Chondrocyte (in vitro differentiated cells): ENCODE data around the gene IL22RA2. TPM values are rescaled to one million over a fixed set of nuclear protein-coding genes. Genes with fewer than 3 reads are reported as not detected.

Experiments used
- DNase-seq: peaks from one replicate; pipeline ENCODE4 v3.0.0; 2021; ENCODE audit warnings: mixed read lengths, low spot score
- H3K27ac Mint-ChIP-seq: one replicate; pipeline ENCODE4 v1.8.0; 2021; ENCODE audit warnings: mild to moderate bottlenecking, moderate library complexity, mixed read lengths; ENCODE audit not compliant: unreplicated experiment
- H3K27me3 Mint-ChIP-seq: 2 replicates; pipeline ENCODE4 v1.8.0; 2021; ENCODE audit warnings: low read depth, mixed read lengths
- H3K36me3 Mint-ChIP-seq: 2 replicates; pipeline ENCODE4 v1.8.0; 2021; ENCODE audit warnings: low read depth, mixed read lengths
- H3K4me1 Mint-ChIP-seq: 2 replicates; pipeline ENCODE4 v1.8.0; 2021; ENCODE audit warnings: low read depth, mild to moderate bottlenecking, mixed read lengths
- H3K4me3 Mint-ChIP-seq: one replicate; pipeline ENCODE4 v1.8.0; 2021; ENCODE audit warnings: mild to moderate bottlenecking, moderate library complexity, mixed read lengths; ENCODE audit not compliant: unreplicated experiment
- H3K9me3 Mint-ChIP-seq: 2 replicates; pipeline ENCODE4 v1.8.0; 2021; ENCODE audit warnings: low read depth, mixed read lengths
- total RNA-seq: library from RNA; stranded (reverse); gene quantifications from 3 replicates; pipeline ENCODE4 v1.2.1, GENCODE V29; 2021
- TF ChIP-seq, protein P1 (sequence below): fragments of 200-600 bp; sonication (generic); IDR thresholded peaks from 2 replicates; pipeline ENCODE4 v1.5.0; 2021; ENCODE audit warnings: antibody characterized with exemption, mild to moderate bottlenecking, moderate library complexity

Gene IL22RA2
- total RNA-seq, 1 donor from 2014 or later: not detected

DNA sequence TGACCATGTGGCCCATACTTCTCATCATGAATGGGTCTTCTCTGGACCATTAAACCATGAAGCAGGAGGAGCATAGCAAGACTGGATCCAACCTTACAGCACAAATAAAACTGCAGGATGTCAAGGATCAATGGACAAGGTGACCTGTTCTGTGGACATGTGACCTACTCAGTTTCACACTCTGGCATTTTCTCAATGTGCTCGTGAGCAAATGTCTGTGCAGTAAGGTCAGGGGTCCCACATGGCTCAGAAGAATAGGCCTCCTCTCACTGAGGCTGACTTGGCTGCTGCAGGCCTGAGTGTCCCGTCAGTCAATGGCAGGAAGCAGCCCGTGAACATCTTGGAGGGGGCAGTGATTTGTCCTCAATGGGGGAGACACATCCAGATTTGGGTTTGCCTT lies 68.5 kb downstream of the IL22RA2 start:
- peaks cover 2% of the 10 kb centered on the region for H3K27me3 Mint-ChIP-seq

DNA sequence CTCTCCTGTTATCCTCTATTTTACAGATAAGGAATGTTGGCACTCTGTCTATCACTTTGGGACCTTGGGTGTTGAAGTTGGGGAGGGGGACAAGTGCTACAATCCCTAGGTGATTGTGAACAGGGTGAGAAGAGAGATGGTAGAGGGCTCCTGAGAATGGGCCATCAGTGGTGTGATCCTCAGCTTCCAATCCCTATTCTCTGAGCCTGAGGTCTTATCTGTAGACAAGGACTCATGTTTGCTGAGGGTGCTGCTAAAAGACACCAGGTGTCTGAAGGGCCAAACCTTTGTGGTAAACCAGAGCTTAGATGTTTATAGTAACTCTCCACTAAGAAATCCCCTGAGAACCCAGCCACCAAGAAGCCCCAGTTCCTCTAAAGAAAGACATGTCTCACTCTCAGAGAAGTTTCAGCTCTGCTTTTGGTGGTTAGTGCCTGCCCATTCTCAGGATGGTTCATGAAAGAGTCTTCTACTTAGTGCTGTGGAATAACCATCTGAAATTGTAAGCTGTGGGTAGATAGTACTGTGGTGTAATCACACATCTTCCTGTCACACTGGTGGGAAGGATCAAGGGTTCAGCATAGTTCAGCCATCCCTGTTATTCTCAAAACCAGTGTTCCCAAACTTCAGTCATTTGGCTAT lies 70.5 kb downstream of the IL22RA2 start:
- Mint-ChIP-seq H3K4me1 (no peaks in the 10 kb centered on the region), H3K27me3 (peaks cover 2% of the 10 kb centered on the region), H3K27ac (no peak overlapping the region), H3K36me3 (no peaks in the 10 kb centered on the region), H3K9me3 (no peaks in the 10 kb centered on the region), H3K4me3 (no peak overlapping the region)
- TF ChIP-seq, protein P1, sequence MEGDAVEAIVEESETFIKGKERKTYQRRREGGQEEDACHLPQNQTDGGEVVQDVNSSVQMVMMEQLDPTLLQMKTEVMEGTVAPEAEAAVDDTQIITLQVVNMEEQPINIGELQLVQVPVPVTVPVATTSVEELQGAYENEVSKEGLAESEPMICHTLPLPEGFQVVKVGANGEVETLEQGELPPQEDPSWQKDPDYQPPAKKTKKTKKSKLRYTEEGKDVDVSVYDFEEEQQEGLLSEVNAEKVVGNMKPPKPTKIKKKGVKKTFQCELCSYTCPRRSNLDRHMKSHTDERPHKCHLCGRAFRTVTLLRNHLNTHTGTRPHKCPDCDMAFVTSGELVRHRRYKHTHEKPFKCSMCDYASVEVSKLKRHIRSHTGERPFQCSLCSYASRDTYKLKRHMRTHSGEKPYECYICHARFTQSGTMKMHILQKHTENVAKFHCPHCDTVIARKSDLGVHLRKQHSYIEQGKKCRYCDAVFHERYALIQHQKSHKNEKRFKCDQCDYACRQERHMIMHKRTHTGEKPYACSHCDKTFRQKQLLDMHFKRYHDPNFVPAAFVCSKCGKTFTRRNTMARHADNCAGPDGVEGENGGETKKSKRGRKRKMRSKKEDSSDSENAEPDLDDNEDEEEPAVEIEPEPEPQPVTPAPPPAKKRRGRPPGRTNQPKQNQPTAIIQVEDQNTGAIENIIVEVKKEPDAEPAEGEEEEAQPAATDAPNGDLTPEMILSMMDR: no peak
- no peak for DNase-seq

More for the DNA sequence above, 68.5 kb downstream of the IL22RA2 start:
- H3K4me1 Mint-ChIP-seq: no peaks in the 10 kb centered on the region
- no peaks in the 10 kb centered on the region for H3K9me3 Mint-ChIP-seq
- no peak for DNase-seq
- TF ChIP-seq, protein P1: no peak
- no peak overlapping the region for H3K27ac Mint-ChIP-seq
- no peak overlapping the region for H3K4me3 Mint-ChIP-seq
- no peaks in the 10 kb centered on the region for H3K36me3 Mint-ChIP-seq

DNA sequence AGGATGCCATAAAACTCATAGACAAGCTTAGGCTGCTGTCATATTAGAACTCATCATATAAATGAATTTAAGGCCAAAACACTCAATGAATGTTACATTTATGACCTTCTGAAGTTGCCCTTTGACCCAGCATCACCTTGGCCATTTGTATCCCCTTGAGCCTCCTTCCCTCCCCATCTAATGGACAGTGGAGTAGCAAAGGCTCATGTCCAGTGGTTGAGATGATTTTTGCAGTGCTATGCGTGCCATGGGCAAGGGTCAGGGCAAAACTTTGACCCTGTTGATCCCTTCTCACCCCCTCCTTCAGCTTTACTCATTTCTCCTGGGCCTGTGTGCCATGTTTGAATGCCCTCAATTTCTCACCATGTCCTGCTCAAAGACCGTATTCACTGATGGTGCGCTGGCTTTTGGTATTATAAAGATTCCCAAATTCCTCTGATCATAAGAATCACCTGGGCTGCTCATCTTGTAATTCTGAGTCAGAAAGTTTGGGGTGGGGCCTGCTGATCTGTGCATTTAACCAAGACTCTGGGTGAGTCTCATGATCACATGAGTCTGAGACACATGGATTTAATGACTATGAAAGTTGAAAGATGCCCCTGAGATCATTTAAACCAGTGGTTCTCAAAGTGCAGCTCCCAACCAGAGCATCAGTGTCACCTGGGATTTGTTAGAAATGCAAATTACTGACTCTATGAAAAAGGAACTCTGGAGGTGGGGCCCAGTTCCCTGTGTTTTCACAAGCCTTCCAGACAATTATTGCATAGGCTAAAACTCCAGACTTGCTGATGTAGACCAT lies 71.2 kb downstream of the IL22RA2 start:
- DNase-seq: no peak
- H3K27me3 Mint-ChIP-seq: peaks cover 6% of the 10 kb centered on the region
- no peaks in the 10 kb centered on the region for H3K4me1 Mint-ChIP-seq
- H3K9me3 Mint-ChIP-seq: no peaks in the 10 kb centered on the region
- H3K27ac Mint-ChIP-seq: no peak overlapping the region
- H3K36me3 Mint-ChIP-seq: no peaks in the 10 kb centered on the region
- no peak overlapping the region for H3K4me3 Mint-ChIP-seq
- TF ChIP-seq, protein P1: no peak

DNA sequence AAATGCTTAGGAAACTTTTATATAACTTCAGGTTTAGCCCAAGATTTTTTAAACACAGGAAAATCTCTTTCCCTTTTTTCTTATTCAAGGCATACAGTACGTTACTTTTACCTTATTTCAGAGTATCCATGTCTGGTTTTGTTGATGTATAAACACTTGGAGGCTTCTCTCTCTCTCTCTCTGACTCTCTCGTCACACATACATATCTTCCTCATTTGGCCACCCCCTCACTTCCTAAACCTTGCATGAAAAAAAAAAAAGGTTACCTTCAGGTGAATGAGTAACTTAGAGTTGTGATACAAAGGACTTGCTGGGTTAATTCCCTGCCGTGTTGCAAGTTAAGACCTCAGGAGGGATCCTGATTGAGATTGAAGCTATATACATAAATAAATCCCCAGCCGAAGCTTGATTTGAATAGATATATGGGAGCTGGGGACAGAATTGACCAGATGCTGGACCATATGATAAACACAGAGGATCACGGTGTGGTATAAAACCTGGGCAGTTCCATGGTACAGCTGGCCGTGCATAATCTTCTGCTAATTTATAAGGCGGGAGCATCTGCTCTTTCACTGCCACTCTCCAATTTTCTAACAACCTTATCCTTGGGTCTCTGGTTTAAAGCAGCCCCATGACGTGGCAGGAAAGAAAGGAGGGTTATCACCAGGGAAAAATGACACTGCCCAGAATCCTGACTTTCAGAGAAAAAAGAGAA lies 73.6 kb downstream of the IL22RA2 start:
- H3K27me3 Mint-ChIP-seq: peaks cover 10% of the 10 kb centered on the region
- H3K4me3 Mint-ChIP-seq: no peak overlapping the region
- no peak for DNase-seq
- no peak overlapping the region for H3K27ac Mint-ChIP-seq
- H3K9me3 Mint-ChIP-seq: no peaks in the 10 kb centered on the region
- no peaks in the 10 kb centered on the region for H3K4me1 Mint-ChIP-seq
- TF ChIP-seq, protein P1: no peak
- H3K36me3 Mint-ChIP-seq: no peaks in the 10 kb centered on the region

DNA sequence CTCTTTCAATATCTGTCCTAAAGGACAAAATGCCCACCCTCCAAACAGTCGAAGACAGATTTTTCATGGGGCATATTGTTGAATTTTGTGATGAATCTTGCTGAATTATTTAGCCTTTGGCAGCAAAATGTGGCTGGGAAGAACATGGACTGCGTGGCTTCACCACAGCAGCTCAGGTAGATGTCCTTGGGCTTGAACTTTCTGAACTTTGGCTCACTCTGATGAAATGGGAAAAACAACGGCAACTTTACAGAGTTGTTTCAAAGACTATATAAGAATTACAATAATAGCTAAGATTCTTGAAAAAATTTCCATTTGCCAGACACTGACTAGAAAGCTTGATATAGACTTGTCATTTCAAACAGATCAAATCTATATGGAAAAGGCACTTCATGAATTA lies 75.9 kb downstream of the IL22RA2 start:
- no peak for DNase-seq
- H3K36me3 Mint-ChIP-seq: no peaks in the 10 kb centered on the region
- H3K27ac Mint-ChIP-seq: no peak overlapping the region
- TF ChIP-seq, protein P1: no peak
- H3K4me1 Mint-ChIP-seq: no peaks in the 10 kb centered on the region
- H3K9me3 Mint-ChIP-seq: no peaks in the 10 kb centered on the region
- H3K27me3 Mint-ChIP-seq: peaks cover 9% of the 10 kb centered on the region
- H3K4me3 Mint-ChIP-seq: no peak overlapping the region
